Measurements from ENCODE around the gene SCAF1.

- TF ChIP-seq ZFX (IDR thresholded peaks at IDR 0.05; ENCODE audit: borderline replicate concordance) (no peak), CTCF (IDR thresholded peaks at IDR 0.05) (peak; percentile 14)
Measured at GRCh38 chr19:49664171-49665035, 22.4 kb downstream of the SCAF1 start.
